ENCODE results near the gene KIAA1217.

DNA sequence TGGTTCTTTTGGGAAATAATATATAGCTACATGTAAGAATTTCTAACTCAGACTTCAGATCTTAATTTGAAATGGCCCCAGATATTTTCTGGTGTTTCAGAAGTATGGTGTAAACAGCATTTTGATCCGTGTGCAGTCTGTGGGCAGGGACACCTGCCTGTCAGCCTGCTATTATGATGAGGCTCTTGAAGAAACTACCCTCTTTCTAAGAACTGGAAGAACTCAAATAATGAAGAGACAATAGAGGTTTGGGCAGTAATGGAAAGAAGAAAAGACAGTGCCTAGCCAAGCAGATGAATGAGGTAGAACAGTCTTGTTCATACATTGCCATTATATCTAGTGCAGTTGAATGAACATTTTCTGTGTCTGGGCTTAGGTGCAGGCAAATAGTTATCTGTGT, 258.2 kb downstream of the KIAA1217 start:
- TF ChIP-seq, protein P1, sequence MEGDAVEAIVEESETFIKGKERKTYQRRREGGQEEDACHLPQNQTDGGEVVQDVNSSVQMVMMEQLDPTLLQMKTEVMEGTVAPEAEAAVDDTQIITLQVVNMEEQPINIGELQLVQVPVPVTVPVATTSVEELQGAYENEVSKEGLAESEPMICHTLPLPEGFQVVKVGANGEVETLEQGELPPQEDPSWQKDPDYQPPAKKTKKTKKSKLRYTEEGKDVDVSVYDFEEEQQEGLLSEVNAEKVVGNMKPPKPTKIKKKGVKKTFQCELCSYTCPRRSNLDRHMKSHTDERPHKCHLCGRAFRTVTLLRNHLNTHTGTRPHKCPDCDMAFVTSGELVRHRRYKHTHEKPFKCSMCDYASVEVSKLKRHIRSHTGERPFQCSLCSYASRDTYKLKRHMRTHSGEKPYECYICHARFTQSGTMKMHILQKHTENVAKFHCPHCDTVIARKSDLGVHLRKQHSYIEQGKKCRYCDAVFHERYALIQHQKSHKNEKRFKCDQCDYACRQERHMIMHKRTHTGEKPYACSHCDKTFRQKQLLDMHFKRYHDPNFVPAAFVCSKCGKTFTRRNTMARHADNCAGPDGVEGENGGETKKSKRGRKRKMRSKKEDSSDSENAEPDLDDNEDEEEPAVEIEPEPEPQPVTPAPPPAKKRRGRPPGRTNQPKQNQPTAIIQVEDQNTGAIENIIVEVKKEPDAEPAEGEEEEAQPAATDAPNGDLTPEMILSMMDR (IDR thresholded peaks at IDR 0.05) = no peak
- TF ChIP-seq POLR2A (IDR thresholded peaks at IDR 0.05) = no peak
